Right lobe of liver (tissue), 6 donors: Measurements from ENCODE around the gene RBPMS2. TPM values are rescaled to one million over a fixed set of nuclear protein-coding genes. Genes with fewer than 3 reads are reported as not detected.

ENCODE experiments used
- ATAC-seq, 4 donors: fragments of 200-7000 bp; cut with Tn5 transposase; one replicate each; pipeline ENCODE4 v1.9.1; 2020; ENCODE audit warnings: mild to moderate bottlenecking in 4 of 4, moderate library complexity in 4 of 4
- DNase-seq, 3 donors: peaks; one replicate each; pipeline ENCODE4 v3.0.0-alpha.2; 2020
- H3K27ac ChIP-seq, 3 donors: fragments of 200-600 bp; one replicate each; pipeline ENCODE4 v1.8.0; 2022
- H3K27me3 ChIP-seq, 2 donors: fragments of 200-600 bp; one replicate each; pipeline ENCODE4 v1.8.0; 2022
- H3K36me3 ChIP-seq, 4 donors: fragments of 200-600 bp; sonication (generic) in 1 of 4; one replicate each; pipeline versions ENCODE4 v1.5.1 to v1.8.0; 2017 to 2022; ENCODE audit warnings: control low read depth in 1 of 4
- H3K4me1 ChIP-seq, 4 donors: fragments of 200-600 bp; sonication (generic) in 1 of 4; one replicate each; pipeline versions ENCODE4 v1.5.1 to v1.8.0; 2017 to 2022; ENCODE audit warnings: control low read depth in 1 of 4
- H3K4me3 ChIP-seq, 3 donors: fragments of 200-600 bp; one replicate each; pipeline ENCODE4 v1.8.0; 2022
- H3K9me3 ChIP-seq, 4 donors: fragments of 200-600 bp; sonication (generic) in 1 of 4; one replicate each; pipeline versions ENCODE4 v1.5.1 to v1.8.0; 2017 to 2022; ENCODE audit warnings: control low read depth in 1 of 4
- POLR2A ChIP-seq: fragments of 450-650 bp; IDR thresholded peaks from one replicate; pipeline ENCODE4 v1.6.1; 2017; ENCODE audit warnings: antibody characterized with exemption, mild to moderate bottlenecking
- WGBS: methylation state at CpG from one replicate; pipeline ENCODE4 v1.1.6; 2018; ENCODE audit warnings: low coverage, low lambda C conversion rate; ENCODE audit not compliant: insufficient coverage; ENCODE audit errors: missing lambda C conversion rate; 5-methylcytosine and 5-hydroxymethylcytosine counted together
- intact Hi-C, 2 donors: fragments of 100-400 bp; cut with DNase I; formaldehyde crosslinking; loops; one replicate each; pipeline versions ENCODE4 v1.11.2 to v1.14.1; 2022
- total RNA-seq, 6 experiments: library from RNA; depleted of rRNA in 2 of 6; stranded (reverse); fragments of >200 nt in 2 of 6; fragmentation: NEBNext Ultra II Directional in 3 of 6; extraction: Animal tissue kit (Norgen Biotek cat#: 25700) in 3 of 6; gene quantifications; one replicate each; pipeline versions ENCODE4 v1.1.0 to v1.2.4, GENCODE V29; 2016 to 2023
- TF ChIP-seq, protein P1 (sequence below), 4 donors: fragments of 200-600 bp in 3 of 4; fragments of 450-650 bp in 1 of 4; IDR thresholded peaks; one replicate each; pipeline versions ENCODE4 v1.5.1 to v1.8.0; 2016 to 2022; ENCODE audit warnings: antibody characterized with exemption in 4 of 4, mild to moderate bottlenecking in 2 of 4
- donor health status: DM: no; HTN: yes; CAD: no.
- donor health status: DM: no; HTN: no; CAD: no.
- donor health status: DM: no; HTN: no; CAD: no.
- donor health status: DM: no; HTN: yes; CAD: no.
- donor health status: DM: no; HTN: yes; CAD: no.

Gene RBPMS2
- total RNA-seq, 6 experiments from 2014 or later, result 2.5 to 13.6 (median 6.1) TPM

GRCh38 chr15:64807751-64808222 lies 32.4 kb upstream of the RBPMS2 start:
- DNase-seq, result no peak
- intact Hi-C loops, result no loop called here
- TF ChIP-seq, protein P1, sequence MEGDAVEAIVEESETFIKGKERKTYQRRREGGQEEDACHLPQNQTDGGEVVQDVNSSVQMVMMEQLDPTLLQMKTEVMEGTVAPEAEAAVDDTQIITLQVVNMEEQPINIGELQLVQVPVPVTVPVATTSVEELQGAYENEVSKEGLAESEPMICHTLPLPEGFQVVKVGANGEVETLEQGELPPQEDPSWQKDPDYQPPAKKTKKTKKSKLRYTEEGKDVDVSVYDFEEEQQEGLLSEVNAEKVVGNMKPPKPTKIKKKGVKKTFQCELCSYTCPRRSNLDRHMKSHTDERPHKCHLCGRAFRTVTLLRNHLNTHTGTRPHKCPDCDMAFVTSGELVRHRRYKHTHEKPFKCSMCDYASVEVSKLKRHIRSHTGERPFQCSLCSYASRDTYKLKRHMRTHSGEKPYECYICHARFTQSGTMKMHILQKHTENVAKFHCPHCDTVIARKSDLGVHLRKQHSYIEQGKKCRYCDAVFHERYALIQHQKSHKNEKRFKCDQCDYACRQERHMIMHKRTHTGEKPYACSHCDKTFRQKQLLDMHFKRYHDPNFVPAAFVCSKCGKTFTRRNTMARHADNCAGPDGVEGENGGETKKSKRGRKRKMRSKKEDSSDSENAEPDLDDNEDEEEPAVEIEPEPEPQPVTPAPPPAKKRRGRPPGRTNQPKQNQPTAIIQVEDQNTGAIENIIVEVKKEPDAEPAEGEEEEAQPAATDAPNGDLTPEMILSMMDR (IDR thresholded peaks at IDR 0.05), result no peak
- no peak for TF ChIP-seq POLR2A
- H3K9me3 ChIP-seq, result no peaks in the 10 kb centered on the region
- H3K27me3 ChIP-seq, result no peaks in the 10 kb centered on the region
- WGBS, result no CpG with 5 or more reads among the region's 6 CpGs
- ATAC-seq, result no peak
- no peak overlapping the region for H3K27ac ChIP-seq
- no peak overlapping the region for H3K4me3 ChIP-seq
- no peaks in the 10 kb centered on the region for H3K36me3 ChIP-seq
- H3K4me1 ChIP-seq, result no peaks in the 10 kb centered on the region

- DNase-seq (no peak), ATAC-seq (no peak)
- Histone ChIP-seq H3K9me3 (no peaks in the 10 kb centered on the region), H3K4me1 (no peaks in the 10 kb centered on the region), H3K27ac (no peak overlapping the region), H3K4me3 (no peak overlapping the region), H3K27me3 (no peaks in the 10 kb centered on the region), H3K36me3 (no peaks in the 10 kb centered on the region)
- TF ChIP-seq, protein P1 (IDR thresholded peaks at IDR 0.05), result no peak
- TF ChIP-seq POLR2A, result no peak
- WGBS, result 66% methylated on average over 8 of the region's 13 CpGs
- intact Hi-C loops, result no loop called here
Measured at GRCh38 chr15:64807051-64807749, 31.8 kb upstream of the RBPMS2 start.

- no peaks in the 10 kb centered on the region for H3K9me3 ChIP-seq
- DNase-seq (no peak), ATAC-seq (no peak)
- no peak overlapping the region for H3K4me3 ChIP-seq
- intact Hi-C loops, result no loop called here
- WGBS, result 77% methylated on average over 6 of the region's 6 CpGs
- H3K36me3 ChIP-seq, result no peaks in the 10 kb centered on the region
- TF ChIP-seq, protein P1 (IDR thresholded peaks at IDR 0.05), result no peak
- TF ChIP-seq POLR2A, result no peak
- H3K27ac ChIP-seq, result no peak overlapping the region
- no peaks in the 10 kb centered on the region for H3K27me3 ChIP-seq
- H3K4me1 ChIP-seq, result no peaks in the 10 kb centered on the region
Measured at GRCh38 chr15:64806509-64806908, 31.1 kb upstream of the RBPMS2 start.

DNA sequence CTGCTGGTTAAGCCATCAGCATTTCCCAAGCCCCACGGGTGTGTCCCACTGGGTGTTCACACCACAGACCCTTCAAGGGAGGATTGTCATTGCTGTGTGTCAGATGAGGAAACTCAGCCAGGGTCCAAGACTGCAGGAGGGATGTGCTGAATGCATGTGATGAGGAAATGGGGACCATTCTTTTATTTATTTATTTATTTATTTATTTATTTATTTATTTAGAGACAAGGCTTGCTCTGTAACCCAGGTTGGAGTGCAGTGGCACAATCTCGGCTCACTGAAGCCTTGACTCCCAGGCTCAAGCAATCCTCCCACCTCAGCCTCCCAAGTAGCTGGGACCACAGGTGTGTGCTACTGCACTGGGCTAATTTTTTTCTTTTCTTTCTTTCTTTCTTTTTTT lies 29.2 kb upstream of the RBPMS2 start:
- Histone ChIP-seq H3K4me3 (no peak overlapping the region), H3K27me3 (no peaks in the 10 kb centered on the region), H3K9me3 (no peaks in the 10 kb centered on the region), H3K4me1 (no peaks in the 10 kb centered on the region), H3K36me3 (no peaks in the 10 kb centered on the region), H3K27ac (no peak overlapping the region)
- intact Hi-C loops, result no loop called here
- DNase-seq (no peak), ATAC-seq (no peak)
- WGBS, result 41% methylated on average over 2 of the region's 2 CpGs
- TF ChIP-seq, protein P1 (IDR thresholded peaks at IDR 0.05), result no peak
- no peak for TF ChIP-seq POLR2A
